ENCODE results near the gene HNRNPA3.

The HNRNPA3 gene

DNA sequence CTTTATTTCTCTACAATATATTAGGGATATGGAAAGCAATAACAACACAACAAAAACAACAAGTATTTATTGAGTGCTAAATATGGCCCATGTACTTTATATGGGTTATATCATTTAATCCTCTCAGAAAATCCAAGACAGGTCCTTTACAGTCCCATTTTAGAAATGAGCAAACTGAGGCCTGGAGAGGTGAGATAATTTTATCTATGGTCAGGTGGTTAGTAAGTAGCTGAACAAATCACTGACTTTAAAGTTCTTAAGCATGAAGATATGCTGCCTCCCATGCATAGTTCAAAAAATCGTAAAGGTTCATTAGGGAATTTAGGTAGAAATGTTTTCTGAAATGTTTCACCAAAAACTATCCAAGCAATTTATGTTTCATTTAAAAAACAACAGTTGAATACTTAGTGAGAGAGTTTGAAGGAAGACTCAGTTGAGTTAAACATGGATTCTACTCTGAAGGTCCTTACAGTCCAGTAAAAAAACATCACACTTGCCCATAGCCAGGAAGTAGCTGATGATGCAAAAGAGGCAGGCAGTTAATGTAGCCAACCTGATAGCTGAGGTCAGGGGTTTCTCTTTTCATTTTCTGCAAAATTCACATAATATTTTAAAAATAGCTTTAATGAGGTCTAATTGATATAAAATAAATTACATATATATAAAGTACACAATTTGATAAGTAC is 59.5 kb downstream of the HNRNPA3 start:
- DNase-seq (ENCODE audit: low read depth in 2 of 2, low spot score in 1 of 2) = no peak

- DNase-seq (ENCODE audit: low read depth in 2 of 2, low spot score in 1 of 2) = no peak
Observed at GRCh38 chr2:177272765-177273164, 60.2 kb downstream of the HNRNPA3 start.

DNA sequence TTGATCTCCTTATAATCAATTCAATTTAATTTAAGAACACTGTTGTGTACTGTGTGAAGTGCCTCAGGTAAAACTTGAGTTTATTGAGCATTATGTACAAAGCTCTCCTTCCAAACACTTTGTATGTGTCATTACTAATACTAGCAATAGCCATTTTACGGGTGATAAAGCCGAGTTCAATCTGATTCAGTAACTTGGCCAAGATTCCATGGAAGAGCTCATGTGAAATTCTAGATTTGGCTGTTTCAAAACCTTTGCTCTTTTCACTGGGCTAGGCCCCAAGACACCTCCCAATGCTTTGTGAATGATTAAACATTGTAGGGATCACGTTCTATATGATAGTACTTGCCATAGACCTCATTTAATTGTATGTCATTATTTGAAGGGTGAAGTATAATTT is 60.8 kb downstream of the HNRNPA3 start:
- no peak for DNase-seq (ENCODE audit: low read depth in 2 of 2, low spot score in 1 of 2)

All from stimulated activated CD8-positive, alpha-beta memory T cell treated with anti-CD3 and anti-CD28 coated beads, Interleukin-4, amount 100 ng/mL, for 4 hours (primary cell).